ENCODE measurements around the gene DUSP22. TPM values are rescaled to one million over a fixed set of nuclear protein-coding genes. Genes with fewer than 3 reads are reported as not detected.
A peak's percentile ranks its signal among the peaks of the same experiment; 100 is the strongest.

DUSP22 gene
- total and polyA plus RNA-seq, 3 experiments from 2014 or later, result 24.4 to 38.5 (median 25.3) TPM

DNA sequence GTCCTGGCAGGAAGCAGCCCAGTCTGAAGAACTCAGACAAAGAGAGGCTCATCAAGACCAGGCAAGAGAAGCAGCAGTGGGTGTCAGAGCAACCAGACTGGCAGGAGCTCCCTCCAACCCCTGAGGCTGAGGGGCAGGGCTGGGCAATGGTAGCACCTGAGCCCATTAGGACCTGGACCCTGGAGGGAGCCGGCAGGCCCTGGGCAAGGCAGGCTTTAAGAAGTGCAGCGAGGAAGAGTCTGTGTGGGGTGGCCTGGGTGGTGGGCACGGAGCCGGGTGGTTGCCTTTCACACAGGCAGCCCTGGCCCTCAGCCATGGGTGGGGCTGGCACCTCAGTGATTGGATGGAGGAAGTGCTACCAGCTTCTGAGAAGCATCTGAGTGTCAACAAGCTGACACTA lies 66.1 kb downstream of the DUSP22 start:
- no peaks in the 10 kb centered on the region for H3K36me3 Mint-ChIP-seq
- Histone ChIP-seq H3K27me3 (ENCODE audit: insufficient read depth, low read length, poor library complexity, severe bottlenecking) (no peaks in the 10 kb centered on the region), H3K4me3 (ENCODE audit: low read length) (no peak overlapping the region), H3K36me3 (ENCODE audit: insufficient read depth, low read length) (no peaks in the 10 kb centered on the region), H3K27ac (ENCODE audit: low read depth, low read length) (no peak overlapping the region), H3K4me1 (ENCODE audit: insufficient read depth, low read length) (no peaks in the 10 kb centered on the region), H3K9me3 (ENCODE audit: low read length) (no peaks in the 10 kb centered on the region)
- CTCF ChIA-PET, result no interaction called here
- no peak for DNase-seq
- peak overlapping the region in 3 of 8 donors; percentile 61 to 76 (median 70) for H3K27ac Mint-ChIP-seq
- peaks cover 0 to 16% (median 10%) of the 10 kb centered on the region in 3 donors for H3K4me1 Mint-ChIP-seq
- peaks cover under 1 to 9% (median 7%) of the 10 kb centered on the region in 5 donors for H3K9me3 Mint-ChIP-seq
- POLR2A ChIA-PET, result no interaction called here
- H3K27me3 Mint-ChIP-seq, result no peaks in the 10 kb centered on the region
- H3K4me3 Mint-ChIP-seq, result peak overlapping the region in 1 of 7 donors; percentile 48

DNA sequence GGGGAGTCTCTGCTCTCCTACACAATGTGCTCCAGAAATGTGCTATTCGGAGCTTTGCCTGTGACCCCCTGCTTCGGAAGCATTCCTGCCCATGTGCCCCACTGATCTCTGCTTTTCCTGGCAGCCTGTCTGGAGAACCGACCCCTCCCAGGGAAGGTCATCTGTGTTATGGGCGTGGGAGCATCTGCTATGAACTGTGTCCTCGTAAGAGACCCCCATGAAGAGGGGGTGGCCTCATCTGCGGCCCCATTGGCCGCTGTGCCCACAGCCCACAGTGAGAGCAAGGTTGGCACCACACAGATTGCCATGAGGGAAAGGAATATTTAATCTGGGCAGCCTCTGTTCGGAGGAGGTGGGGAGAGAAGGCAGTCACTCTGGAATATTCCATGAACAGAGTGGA lies 66.6 kb downstream of the DUSP22 start:
- no peaks in the 10 kb centered on the region for H3K27me3 Mint-ChIP-seq
- no peak for DNase-seq
- H3K9me3 Mint-ChIP-seq, result peaks cover 3 to 12% (median 8%) of the 10 kb centered on the region in 5 donors
- H3K36me3 ChIP-seq (ENCODE audit: insufficient read depth, low read length), result no peaks in the 10 kb centered on the region
- H3K27me3 ChIP-seq (ENCODE audit: insufficient read depth, low read length, poor library complexity, severe bottlenecking), result no peaks in the 10 kb centered on the region
- H3K9me3 ChIP-seq (ENCODE audit: low read length), result no peaks in the 10 kb centered on the region
- peak overlapping the region in 2 of 8 donors; percentile 25 to 57 for H3K27ac Mint-ChIP-seq
- no peaks in the 10 kb centered on the region for H3K4me1 ChIP-seq (ENCODE audit: insufficient read depth, low read length)
- no peak overlapping the region for H3K4me3 Mint-ChIP-seq
- ChIA-PET POLR2A (no interaction called here), CTCF (no interaction called here)
- H3K36me3 Mint-ChIP-seq, result peaks cover 0 to under 1% (median 0%) of the 10 kb centered on the region in 3 donors
- peaks cover 0 to 16% (median 10%) of the 10 kb centered on the region in 3 donors for H3K4me1 Mint-ChIP-seq
- no peak overlapping the region for H3K27ac ChIP-seq (ENCODE audit: low read depth, low read length)
- H3K4me3 ChIP-seq (ENCODE audit: low read length), result no peak overlapping the region

DNA sequence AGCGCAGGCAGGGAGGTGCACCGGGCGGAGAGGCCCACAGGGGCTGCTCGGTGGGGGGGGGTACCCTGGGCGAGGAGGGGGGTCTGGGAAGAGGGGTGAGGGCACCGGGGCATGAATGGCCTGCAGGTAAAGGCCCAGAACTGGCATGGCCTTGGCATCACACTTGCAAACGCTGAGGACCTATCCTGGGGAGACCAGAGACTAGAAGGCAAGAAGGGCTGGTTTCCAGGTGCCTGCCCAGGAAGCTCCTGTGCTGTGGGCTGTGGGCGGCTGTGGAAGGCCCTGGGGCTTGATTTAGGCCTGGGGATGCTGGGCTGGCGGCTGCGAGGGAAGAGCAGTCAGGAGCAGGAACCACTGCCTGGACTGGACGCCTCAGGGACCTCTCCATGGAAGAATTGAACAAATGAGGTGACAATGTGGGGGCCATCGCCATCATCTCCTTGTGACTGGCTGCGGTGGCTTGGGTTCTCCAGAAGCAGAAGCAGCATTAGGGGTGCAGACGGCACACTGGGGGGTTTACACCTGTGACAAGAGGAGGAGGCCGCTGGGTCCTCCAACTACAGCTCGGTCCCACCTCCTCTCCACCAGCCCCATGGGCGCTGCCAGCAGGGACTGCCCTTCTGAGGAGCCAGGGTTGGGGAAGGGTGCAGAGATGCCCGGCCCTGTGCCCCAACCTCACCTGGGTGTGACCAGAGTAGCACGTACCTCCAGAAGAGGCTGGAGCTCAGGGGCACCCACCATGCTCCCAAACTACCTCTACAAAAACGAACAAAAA lies 67.2 kb downstream of the DUSP22 start:
- Histone ChIP-seq H3K9me3 (ENCODE audit: low read length) (no peaks in the 10 kb centered on the region), H3K4me1 (ENCODE audit: insufficient read depth, low read length) (no peaks in the 10 kb centered on the region), H3K36me3 (ENCODE audit: insufficient read depth, low read length) (no peaks in the 10 kb centered on the region), H3K27ac (ENCODE audit: low read depth, low read length) (no peak overlapping the region), H3K4me3 (ENCODE audit: low read length) (no peak overlapping the region), H3K27me3 (ENCODE audit: insufficient read depth, low read length, poor library complexity, severe bottlenecking) (no peaks in the 10 kb centered on the region)
- Mint-ChIP-seq H3K4me3 (no peak overlapping the region), H3K27me3 (no peaks in the 10 kb centered on the region), H3K36me3 (peaks cover 0 to 6% (median 0%) of the 10 kb centered on the region in 3 donors), H3K4me1 (peaks cover 0 to 16% (median 10%) of the 10 kb centered on the region in 3 donors), H3K27ac (no peak overlapping the region), H3K9me3 (peaks cover 9 to 18% (median 13%) of the 10 kb centered on the region in 5 donors)
- POLR2A ChIA-PET, result no interaction called here
- CTCF ChIA-PET, result no interaction called here
- no peak for DNase-seq

DNA sequence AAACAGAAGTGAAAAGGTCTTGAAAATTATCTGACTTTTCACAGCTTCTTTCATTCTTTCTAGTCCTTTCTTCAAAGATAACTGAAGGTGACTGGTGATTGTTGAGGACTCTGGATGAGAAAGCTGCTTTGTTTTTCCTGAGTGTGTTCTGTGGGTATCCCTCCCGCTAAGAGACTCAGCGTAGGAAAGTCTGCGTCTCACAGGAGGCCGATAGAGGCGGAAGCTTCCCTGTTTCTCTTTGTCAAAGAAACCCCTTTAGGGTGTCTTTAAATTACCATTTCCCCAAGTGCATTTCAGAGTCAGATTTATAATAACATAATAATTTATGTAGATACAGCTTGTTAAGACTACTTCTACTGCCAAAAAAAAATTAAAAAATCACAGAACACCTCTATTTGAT lies 68.1 kb downstream of the DUSP22 start:
- no peak overlapping the region for H3K27ac ChIP-seq (ENCODE audit: low read depth, low read length)
- no peaks in the 10 kb centered on the region for H3K36me3 ChIP-seq (ENCODE audit: insufficient read depth, low read length)
- H3K27me3 ChIP-seq (ENCODE audit: insufficient read depth, low read length, poor library complexity, severe bottlenecking), result no peaks in the 10 kb centered on the region
- H3K4me3 ChIP-seq (ENCODE audit: low read length), result no peak overlapping the region
- Mint-ChIP-seq H3K9me3 (peaks cover 10 to 21% (median 14%) of the 10 kb centered on the region in 5 donors), H3K4me3 (no peak overlapping the region), H3K27me3 (no peaks in the 10 kb centered on the region), H3K36me3 (peaks cover 0 to 7% (median 0%) of the 10 kb centered on the region in 3 donors), H3K27ac (no peak overlapping the region), H3K4me1 (peaks cover 0 to 16% (median 10%) of the 10 kb centered on the region in 3 donors)
- DNase-seq, result no peak
- ChIA-PET POLR2A (no interaction called here), CTCF (no interaction called here)
- H3K9me3 ChIP-seq (ENCODE audit: low read length), result no peaks in the 10 kb centered on the region
- H3K4me1 ChIP-seq (ENCODE audit: insufficient read depth, low read length), result no peaks in the 10 kb centered on the region

DNA sequence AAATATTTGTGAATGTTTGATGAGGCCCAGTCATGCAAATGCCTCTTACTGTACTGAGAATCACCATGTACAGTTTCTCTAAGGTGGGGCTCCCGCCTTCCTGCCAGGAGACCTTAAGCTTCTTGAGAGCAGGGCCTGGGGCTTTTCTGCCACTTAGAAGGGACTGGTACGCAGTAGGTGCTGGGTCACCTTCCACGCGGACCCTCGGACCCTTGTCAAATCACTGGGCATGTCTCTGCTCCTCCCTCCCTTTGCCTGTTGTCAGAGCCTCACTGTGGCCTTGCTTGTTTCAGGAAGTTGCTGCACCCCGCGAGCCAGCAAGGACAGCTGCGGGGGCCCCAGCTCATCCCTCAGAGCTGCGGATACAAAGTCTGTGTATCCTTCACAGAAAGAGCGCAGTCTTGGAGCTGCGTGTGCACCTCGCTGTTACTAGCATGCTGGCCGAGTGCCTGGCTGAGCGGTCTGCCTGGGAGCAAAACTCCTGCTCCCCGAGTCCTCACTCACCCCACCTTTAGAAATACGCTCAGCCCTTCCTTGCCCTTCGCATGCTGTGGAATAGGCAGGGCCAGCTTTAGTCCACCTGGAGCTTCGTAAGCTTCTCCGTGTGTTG lies 68.6 kb downstream of the DUSP22 start:
- ChIA-PET CTCF (interaction anchor here (1.2 kb wide), 1 partner anchor 68 kb away, joined by 3 read pairs; no protein-coding TSS in a partner anchor), POLR2A (no interaction called here)
- peaks cover 0 to 7% (median 0%) of the 10 kb centered on the region in 3 donors for H3K36me3 Mint-ChIP-seq
- H3K4me1 Mint-ChIP-seq, result peaks cover 0 to 16% (median 10%) of the 10 kb centered on the region in 3 donors
- no peaks in the 10 kb centered on the region for H3K9me3 ChIP-seq (ENCODE audit: low read length)
- no peak overlapping the region for H3K27ac ChIP-seq (ENCODE audit: low read depth, low read length)
- H3K27me3 ChIP-seq (ENCODE audit: insufficient read depth, low read length, poor library complexity, severe bottlenecking), result no peaks in the 10 kb centered on the region
- H3K4me3 ChIP-seq (ENCODE audit: low read length), result no peak overlapping the region
- H3K9me3 Mint-ChIP-seq, result peaks cover 10 to 23% (median 14%) of the 10 kb centered on the region in 5 donors
- no peaks in the 10 kb centered on the region for H3K36me3 ChIP-seq (ENCODE audit: insufficient read depth, low read length)
- H3K4me3 Mint-ChIP-seq, result no peak overlapping the region
- no peak for DNase-seq
- no peaks in the 10 kb centered on the region for H3K4me1 ChIP-seq (ENCODE audit: insufficient read depth, low read length)
- H3K27ac Mint-ChIP-seq, result no peak overlapping the region
- no peaks in the 10 kb centered on the region for H3K27me3 Mint-ChIP-seq

DNA sequence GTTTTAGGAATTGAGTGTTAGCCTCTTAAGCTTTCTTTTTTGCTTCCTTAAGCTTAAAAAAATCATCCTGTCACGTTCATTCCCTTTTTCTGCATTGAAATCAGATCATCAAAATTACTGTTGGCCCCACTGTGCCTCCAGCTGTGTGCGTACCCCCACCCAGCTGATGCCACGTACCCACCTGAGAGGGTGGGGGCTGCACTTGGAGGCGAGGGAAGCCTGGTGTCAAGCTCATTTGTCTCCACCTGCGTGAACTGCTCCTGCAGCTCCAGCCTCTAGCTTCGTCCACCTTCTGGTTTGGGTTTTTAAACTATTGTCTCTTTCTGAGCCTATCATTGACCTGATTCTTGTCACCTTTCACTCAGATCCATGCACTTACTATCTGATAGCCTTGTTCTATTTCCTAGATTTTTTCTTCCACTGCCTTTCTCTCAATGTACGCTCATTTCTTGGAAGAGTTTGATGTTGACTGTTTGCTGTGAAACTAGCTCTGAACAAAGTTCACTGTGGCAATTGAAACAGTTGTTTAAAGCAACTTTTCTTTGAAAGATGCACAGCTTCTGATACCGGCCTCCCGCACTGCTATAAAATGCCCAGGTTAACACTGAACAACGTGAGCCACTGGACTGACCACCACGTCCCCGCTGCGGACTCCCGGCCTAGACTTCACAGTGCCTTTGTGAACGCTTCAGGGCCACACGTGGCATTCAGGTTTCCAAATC lies 69.3 kb downstream of the DUSP22 start:
- H3K9me3 Mint-ChIP-seq, result peaks cover 11 to 26% (median 14%) of the 10 kb centered on the region in 5 donors
- no peak overlapping the region for H3K27ac ChIP-seq (ENCODE audit: low read depth, low read length)
- H3K4me3 Mint-ChIP-seq, result no peak overlapping the region
- POLR2A ChIA-PET, result no interaction called here
- no peak for DNase-seq
- H3K27me3 ChIP-seq (ENCODE audit: insufficient read depth, low read length, poor library complexity, severe bottlenecking), result no peaks in the 10 kb centered on the region
- H3K4me1 ChIP-seq (ENCODE audit: insufficient read depth, low read length), result no peaks in the 10 kb centered on the region
- no peaks in the 10 kb centered on the region for H3K27me3 Mint-ChIP-seq
- no peak overlapping the region for H3K4me3 ChIP-seq (ENCODE audit: low read length)
- peaks cover 0 to 16% (median 10%) of the 10 kb centered on the region in 3 donors for H3K4me1 Mint-ChIP-seq
- H3K27ac Mint-ChIP-seq, result no peak overlapping the region
- no peaks in the 10 kb centered on the region for H3K9me3 ChIP-seq (ENCODE audit: low read length)
- H3K36me3 ChIP-seq (ENCODE audit: insufficient read depth, low read length), result no peaks in the 10 kb centered on the region
- CTCF ChIA-PET, result interaction anchor here (1.2 kb wide), 1 partner anchor 69 kb away, joined by 3 read pairs; no protein-coding TSS in a partner anchor
- peaks cover 0 to 7% (median 0%) of the 10 kb centered on the region in 3 donors for H3K36me3 Mint-ChIP-seq

DNA sequence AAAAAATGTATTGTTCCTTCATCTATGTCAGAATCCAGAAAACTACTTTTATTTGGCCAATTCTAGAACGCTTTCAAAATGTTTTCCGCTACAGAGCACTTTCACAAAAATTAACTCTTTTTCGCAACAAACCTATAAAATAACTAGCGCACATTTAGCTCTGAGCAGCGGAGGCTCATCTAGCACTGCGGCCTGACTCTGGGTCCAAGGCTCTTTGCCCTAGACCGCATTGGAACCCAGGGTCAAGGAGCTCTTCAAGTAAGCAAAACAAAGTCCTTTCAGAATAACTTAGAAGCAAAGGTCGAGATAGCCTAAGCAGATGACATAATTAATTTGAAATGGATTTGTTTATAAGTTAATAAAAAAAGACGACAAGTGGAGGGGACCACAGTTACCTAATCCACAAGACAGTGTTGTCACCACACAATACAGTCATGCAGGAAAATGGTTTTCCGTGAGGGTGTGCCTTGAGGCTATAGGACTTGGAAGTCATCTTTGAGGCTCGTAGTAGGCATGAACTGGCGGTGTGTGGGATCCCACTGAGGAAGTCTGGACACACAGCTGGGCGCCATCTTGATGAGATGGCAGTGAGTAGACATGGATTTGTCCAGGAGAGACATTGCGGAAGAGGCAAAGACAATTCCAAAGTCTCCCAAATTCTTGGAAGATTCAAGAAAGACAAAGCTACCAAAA lies 70.1 kb downstream of the DUSP22 start:
- no peaks in the 10 kb centered on the region for H3K36me3 ChIP-seq (ENCODE audit: insufficient read depth, low read length)
- H3K4me3 ChIP-seq (ENCODE audit: low read length), result no peak overlapping the region
- Mint-ChIP-seq H3K27me3 (no peaks in the 10 kb centered on the region), H3K9me3 (peaks cover 11 to 27% (median 14%) of the 10 kb centered on the region in 5 donors), H3K27ac (no peak overlapping the region), H3K4me1 (peaks cover 0 to 10% (median 10%) of the 10 kb centered on the region in 3 donors), H3K36me3 (peaks cover 0 to 7% (median 0%) of the 10 kb centered on the region in 3 donors), H3K4me3 (peak overlapping the region in 1 of 7 donors; percentile 1)
- no peak for DNase-seq
- H3K9me3 ChIP-seq (ENCODE audit: low read length), result no peaks in the 10 kb centered on the region
- no peaks in the 10 kb centered on the region for H3K27me3 ChIP-seq (ENCODE audit: insufficient read depth, low read length, poor library complexity, severe bottlenecking)
- H3K4me1 ChIP-seq (ENCODE audit: insufficient read depth, low read length), result no peaks in the 10 kb centered on the region
- ChIA-PET POLR2A (no interaction called here), CTCF (interaction anchor here (1.2 kb wide), 1 partner anchor 70 kb away, joined by 3 read pairs; no protein-coding TSS in a partner anchor)
- no peak overlapping the region for H3K27ac ChIP-seq (ENCODE audit: low read depth, low read length)
